ENCODE measurements around the gene TDRKH.
A peak's percentile ranks its signal among the peaks of the same experiment; 100 is the strongest.

Gene TDRKH, protein sequence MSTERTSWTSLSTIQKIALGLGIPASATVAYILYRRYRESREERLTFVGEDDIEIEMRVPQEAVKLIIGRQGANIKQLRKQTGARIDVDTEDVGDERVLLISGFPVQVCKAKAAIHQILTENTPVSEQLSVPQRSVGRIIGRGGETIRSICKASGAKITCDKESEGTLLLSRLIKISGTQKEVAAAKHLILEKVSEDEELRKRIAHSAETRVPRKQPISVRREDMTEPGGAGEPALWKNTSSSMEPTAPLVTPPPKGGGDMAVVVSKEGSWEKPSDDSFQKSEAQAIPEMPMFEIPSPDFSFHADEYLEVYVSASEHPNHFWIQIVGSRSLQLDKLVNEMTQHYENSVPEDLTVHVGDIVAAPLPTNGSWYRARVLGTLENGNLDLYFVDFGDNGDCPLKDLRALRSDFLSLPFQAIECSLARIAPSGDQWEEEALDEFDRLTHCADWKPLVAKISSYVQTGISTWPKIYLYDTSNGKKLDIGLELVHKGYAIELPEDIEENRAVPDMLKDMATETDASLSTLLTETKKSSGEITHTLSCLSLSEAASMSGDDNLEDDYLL

DNA sequence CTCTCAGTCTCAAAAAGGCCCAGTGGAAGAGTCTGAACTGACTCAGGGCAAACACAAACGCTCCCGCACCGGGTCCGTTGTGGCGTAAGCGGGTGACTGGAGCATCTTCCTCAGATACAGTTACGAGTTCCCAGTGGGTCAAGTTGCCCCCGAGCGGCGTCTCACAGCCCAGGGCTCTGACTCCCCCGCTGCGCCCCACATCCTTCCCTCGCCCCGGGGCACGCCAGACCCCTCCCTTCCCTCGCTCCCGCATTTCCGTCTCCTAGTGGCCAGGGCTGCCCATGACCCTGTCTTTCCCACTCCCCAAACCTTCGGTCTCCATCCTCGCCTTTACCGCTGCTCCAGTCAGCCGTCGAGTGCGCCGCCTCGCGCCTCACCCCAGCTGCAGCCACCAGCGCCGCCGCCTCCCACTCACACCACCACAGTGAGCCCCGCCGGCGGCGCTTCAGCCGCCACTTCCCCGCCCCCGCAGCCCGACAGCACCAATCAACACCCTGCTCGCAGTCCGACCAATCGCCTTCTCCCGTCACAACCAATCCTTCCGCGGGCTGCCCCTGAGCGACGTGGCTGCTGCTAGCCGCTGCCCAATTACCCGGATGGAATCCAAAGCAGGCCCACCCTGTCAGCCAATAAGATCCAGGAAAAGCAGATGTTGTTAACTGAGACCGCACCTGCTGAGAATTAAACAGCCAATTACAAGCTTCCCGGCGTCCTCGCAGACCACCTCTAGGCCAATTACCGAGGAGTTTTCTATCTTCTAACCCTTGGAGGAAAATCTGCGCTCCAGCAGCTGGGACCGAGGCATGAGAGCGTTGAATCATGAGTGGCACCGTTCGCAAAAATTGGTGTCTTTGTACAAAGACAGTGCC, at the start of gene TDRKH:
TSS of gene TDRKH (minus strand) at position 430 of the 869 bp plus-strand sequence. CDS start 7,478 bp downstream, outside the sequence.
- no peaks in the 10 kb centered on the region for H3K27me3 ChIP-seq (ENCODE audit: control insufficient read depth in 1 of 2, insufficient read depth in 2 of 2, low read length in 2 of 2)
- peak within 1 kb of the TSS; percentile 18 for H3K27ac ChIP-seq (ENCODE audit: low read length)
- H3K4me3 ChIP-seq (ENCODE audit: low read length in 2 of 2): peak within 1 kb of the TSS; percentile 98 to 100
- peaks cover 8% of the 10 kb centered on the region for H3K4me1 ChIP-seq (ENCODE audit: control insufficient read depth, insufficient read depth, low read length)
- peak within 1 kb of the TSS; percentile 75 to 84 for H3K9ac ChIP-seq (ENCODE audit: low read length in 2 of 2)
- H3K9me3 ChIP-seq (ENCODE audit: control insufficient read depth in 2 of 2, low read length in 2 of 2): no peaks in the 10 kb centered on the region
- no peaks in the 10 kb centered on the region for H3K36me3 ChIP-seq (ENCODE audit: control insufficient read depth in 2 of 2, insufficient read depth in 2 of 2, low read length in 2 of 2)

GRCh38 chr1:151839457-151840403, 49.4 kb upstream of the TDRKH start, which contains the start of gene C2CD4D:
Gene C2CD4D (minus strand): TSS chr1:151839820. CDS start chr1:151838989, 831 bp downstream.
- peaks cover 24% of the 10 kb centered on the region for H3K4me1 ChIP-seq (ENCODE audit: control insufficient read depth, insufficient read depth, low read length)
- peak within 1 kb of the TSS; percentile 32 to 68 for H3K4me3 ChIP-seq (ENCODE audit: low read length in 2 of 2)
- H3K27ac ChIP-seq (ENCODE audit: low read length): no peak within 1 kb of the TSS
- no peak within 1 kb of the TSS for H3K9ac ChIP-seq (ENCODE audit: low read length in 2 of 2)
- H3K36me3 ChIP-seq (ENCODE audit: control insufficient read depth in 2 of 2, insufficient read depth in 2 of 2, low read length in 2 of 2): no peaks in the 10 kb centered on the region
- no peaks in the 10 kb centered on the region for H3K9me3 ChIP-seq (ENCODE audit: control insufficient read depth in 2 of 2, low read length in 2 of 2)
- H3K27me3 ChIP-seq (ENCODE audit: control insufficient read depth in 1 of 2, insufficient read depth in 2 of 2, low read length in 2 of 2): peaks cover 42 to 46% of the 10 kb centered on the region in 2 donors

GRCh38 chr1:151839082-151839412, 48.7 kb upstream of the TDRKH start:
- Histone ChIP-seq H3K4me1 (ENCODE audit: control insufficient read depth, insufficient read depth, low read length) (peaks cover 24% of the 10 kb centered on the region), H3K9ac (ENCODE audit: low read length in 2 of 2) (no peak overlapping the region), H3K36me3 (ENCODE audit: control insufficient read depth in 2 of 2, insufficient read depth in 2 of 2, low read length in 2 of 2) (no peaks in the 10 kb centered on the region), H3K27ac (ENCODE audit: low read length) (no peak overlapping the region), H3K9me3 (ENCODE audit: control insufficient read depth in 2 of 2, low read length in 2 of 2) (no peaks in the 10 kb centered on the region), H3K27me3 (ENCODE audit: control insufficient read depth in 1 of 2, insufficient read depth in 2 of 2, low read length in 2 of 2) (peaks cover 42% of the 10 kb centered on the region in 2 donors), H3K4me3 (ENCODE audit: low read length in 2 of 2) (peak overlapping the region in 1 of 2 donors; percentile 68)

- Histone ChIP-seq H3K27me3 (ENCODE audit: control insufficient read depth in 1 of 2, insufficient read depth in 2 of 2, low read length in 2 of 2) (peaks cover 42 to 44% of the 10 kb centered on the region in 2 donors), H3K36me3 (ENCODE audit: control insufficient read depth in 2 of 2, insufficient read depth in 2 of 2, low read length in 2 of 2) (no peaks in the 10 kb centered on the region), H3K27ac (ENCODE audit: low read length) (no peak overlapping the region), H3K9ac (ENCODE audit: low read length in 2 of 2) (no peak overlapping the region), H3K9me3 (ENCODE audit: control insufficient read depth in 2 of 2, low read length in 2 of 2) (no peaks in the 10 kb centered on the region), H3K4me3 (ENCODE audit: low read length in 2 of 2) (peak overlapping the region; percentile 32 to 68), H3K4me1 (ENCODE audit: control insufficient read depth, insufficient read depth, low read length) (peaks cover 24% of the 10 kb centered on the region)
These were observed 48.2 kb upstream of the TDRKH start for GRCh38 chr1:151838222-151839081.

GRCh38 chr1:151837884-151838221, 47.6 kb upstream of the TDRKH start:
- H3K4me1 ChIP-seq (ENCODE audit: control insufficient read depth, insufficient read depth, low read length): peaks cover 25% of the 10 kb centered on the region

GRCh38 chr1:151837197-151837596, 46.9 kb upstream of the TDRKH start:
- no peaks in the 10 kb centered on the region for H3K36me3 ChIP-seq (ENCODE audit: control insufficient read depth in 2 of 2, insufficient read depth in 2 of 2, low read length in 2 of 2)
- no peak overlapping the region for H3K4me3 ChIP-seq (ENCODE audit: low read length in 2 of 2)
- H3K9me3 ChIP-seq (ENCODE audit: control insufficient read depth in 2 of 2, low read length in 2 of 2): no peaks in the 10 kb centered on the region
- H3K27ac ChIP-seq (ENCODE audit: low read length): no peak overlapping the region
- peaks cover 42 to 44% of the 10 kb centered on the region in 2 donors for H3K27me3 ChIP-seq (ENCODE audit: control insufficient read depth in 1 of 2, insufficient read depth in 2 of 2, low read length in 2 of 2)
- peaks cover 26% of the 10 kb centered on the region for H3K4me1 ChIP-seq (ENCODE audit: control insufficient read depth, insufficient read depth, low read length)
- no peak overlapping the region for H3K9ac ChIP-seq (ENCODE audit: low read length in 2 of 2)

More at GRCh38 chr1:151837884-151838221, 47.6 kb upstream of the TDRKH start:
- Histone ChIP-seq H3K9me3 (ENCODE audit: control insufficient read depth in 2 of 2, low read length in 2 of 2) (no peaks in the 10 kb centered on the region), H3K9ac (ENCODE audit: low read length in 2 of 2) (no peak overlapping the region), H3K4me3 (ENCODE audit: low read length in 2 of 2) (peak overlapping the region in 1 of 2 donors; percentile 68), H3K36me3 (ENCODE audit: control insufficient read depth in 2 of 2, insufficient read depth in 2 of 2, low read length in 2 of 2) (no peaks in the 10 kb centered on the region), H3K27me3 (ENCODE audit: control insufficient read depth in 1 of 2, insufficient read depth in 2 of 2, low read length in 2 of 2) (peaks cover 42 to 44% of the 10 kb centered on the region in 2 donors), H3K27ac (ENCODE audit: low read length) (no peak overlapping the region)

- no peak overlapping the region for H3K4me3 ChIP-seq (ENCODE audit: low read length in 2 of 2)
- H3K27ac ChIP-seq (ENCODE audit: low read length): no peak overlapping the region
- H3K9ac ChIP-seq (ENCODE audit: low read length in 2 of 2): no peak overlapping the region
- no peaks in the 10 kb centered on the region for H3K36me3 ChIP-seq (ENCODE audit: control insufficient read depth in 2 of 2, insufficient read depth in 2 of 2, low read length in 2 of 2)
- peaks cover 37% of the 10 kb centered on the region in 2 donors for H3K27me3 ChIP-seq (ENCODE audit: control insufficient read depth in 1 of 2, insufficient read depth in 2 of 2, low read length in 2 of 2)
- H3K9me3 ChIP-seq (ENCODE audit: control insufficient read depth in 2 of 2, low read length in 2 of 2): no peaks in the 10 kb centered on the region
- peaks cover 26% of the 10 kb centered on the region for H3K4me1 ChIP-seq (ENCODE audit: control insufficient read depth, insufficient read depth, low read length)
These were observed 45.3 kb upstream of the TDRKH start for GRCh38 chr1:151835596-151835995.

GRCh38 chr1:151834239-151834638, 43.9 kb upstream of the TDRKH start:
- H3K27me3 ChIP-seq (ENCODE audit: control insufficient read depth in 1 of 2, insufficient read depth in 2 of 2, low read length in 2 of 2): peaks cover 23 to 36% of the 10 kb centered on the region in 2 donors
- H3K27ac ChIP-seq (ENCODE audit: low read length): no peak overlapping the region
- H3K4me3 ChIP-seq (ENCODE audit: low read length in 2 of 2): no peak overlapping the region
- peaks cover 20% of the 10 kb centered on the region for H3K4me1 ChIP-seq (ENCODE audit: control insufficient read depth, insufficient read depth, low read length)
- no peaks in the 10 kb centered on the region for H3K9me3 ChIP-seq (ENCODE audit: control insufficient read depth in 2 of 2, low read length in 2 of 2)
- H3K9ac ChIP-seq (ENCODE audit: low read length in 2 of 2): no peak overlapping the region
- no peaks in the 10 kb centered on the region for H3K36me3 ChIP-seq (ENCODE audit: control insufficient read depth in 2 of 2, insufficient read depth in 2 of 2, low read length in 2 of 2)

- H3K9me3 ChIP-seq (ENCODE audit: control insufficient read depth in 2 of 2, low read length in 2 of 2): no peaks in the 10 kb centered on the region
- H3K9ac ChIP-seq (ENCODE audit: low read length in 2 of 2): no peak overlapping the region
- H3K27me3 ChIP-seq (ENCODE audit: control insufficient read depth in 1 of 2, insufficient read depth in 2 of 2, low read length in 2 of 2): peaks cover 18 to 27% of the 10 kb centered on the region in 2 donors
- H3K4me1 ChIP-seq (ENCODE audit: control insufficient read depth, insufficient read depth, low read length): peaks cover 13% of the 10 kb centered on the region
- H3K36me3 ChIP-seq (ENCODE audit: control insufficient read depth in 2 of 2, insufficient read depth in 2 of 2, low read length in 2 of 2): no peaks in the 10 kb centered on the region
- no peak overlapping the region for H3K4me3 ChIP-seq (ENCODE audit: low read length in 2 of 2)
- no peak overlapping the region for H3K27ac ChIP-seq (ENCODE audit: low read length)
These were observed 43.0 kb upstream of the TDRKH start for GRCh38 chr1:151833172-151833900.
